AG04450 (cell line): Measurements from ENCODE around the gene VAV1. TPM values are rescaled to one million over a fixed set of nuclear protein-coding genes. Genes with fewer than 3 reads are reported as not detected.
"Not testable (repeated sequence)": the region's sequence is repeated elsewhere in the genome, so short reads cannot be mapped to it uniquely, and the experiment has no call there.

Source experiments
- CTCF ChIA-PET: fragments of 300-600, 350-600 bp; formaldehyde crosslinking; extraction: SDS; loops from one replicate; lab custom pipeline; 2022; ENCODE audit warnings: antibody characterized with exemption, inconsistent platforms; lab: Charles Lee
- POLR2A ChIA-PET: fragments of 350-600 bp; formaldehyde crosslinking; extraction: SDS; loops from one replicate; lab custom pipeline; 2021; ENCODE audit warnings: antibody characterized with exemption, inconsistent platforms; lab: Yijun Ruan, JAX
- DNase-seq: peaks from one replicate; pipeline ENCODE4 v3.0.0-alpha.2; 2011; ENCODE audit warnings: low read depth, low spot score
- H3K27ac ChIP-seq: one replicate; pipeline ENCODE4 v1.5.1; 2012; ENCODE audit warnings: low read depth, low read length, control low read depth
- H3K27me3 ChIP-seq: one replicate; pipeline ENCODE4 v1.6.0; 2012; ENCODE audit warnings: low read length; ENCODE audit not compliant: control insufficient read depth, insufficient read depth
- H3K4me3 ChIP-seq: 2 replicates; pipeline ENCODE4 v1.5.1; 2011; ENCODE audit warnings: mild to moderate bottlenecking, low read depth, low read length, control low read depth
- H3K9me3 ChIP-seq: 2 replicates; pipeline ENCODE4 v1.5.1; 2012; ENCODE audit warnings: low read length; ENCODE audit not compliant: control insufficient read depth, insufficient read depth
- CTCF ChIP-seq: IDR thresholded peaks from 2 replicates; pipeline ENCODE4 v1.5.1; 2011; ENCODE audit warnings: low read depth, low read length, control low read depth, inconsistent platforms
- polyA plus RNA-seq: library from polyadenylated mRNA; depleted of rRNA; stranded (reverse); fragments of >200 nt; gene quantifications from 2 replicates; pipeline ENCODE4 v1.2.3, GENCODE V29; 2011

VAV1 gene
- polyA plus RNA-seq, 1 experiment, result not detected

GRCh38 chr19:6864325-6864940 is 91.9 kb downstream of the VAV1 start:
- H3K27me3 ChIP-seq, result no peaks in the 10 kb centered on the region
- DNase-seq, result no peak
- no peak overlapping the region for H3K27ac ChIP-seq
- no peaks in the 10 kb centered on the region for H3K9me3 ChIP-seq
- H3K4me3 ChIP-seq, result no peak overlapping the region
- ChIA-PET CTCF (interaction anchor here (0.6 to 4.2 kb wide), 28 partner anchors 7 to 858 kb away, joined by 3 to 57 read pairs (median 5); partner anchors contain the start of genes ACSBG2 and GPR108), POLR2A (interaction anchor here (0.7 kb wide), 1 partner anchor 361 kb away, joined by 3 read pairs; no protein-coding TSS in a partner anchor)
- no peak for TF ChIP-seq CTCF

- Histone ChIP-seq H3K27ac (no peak overlapping the region), H3K27me3 (no peaks in the 10 kb centered on the region), H3K4me3 (no peak overlapping the region), H3K9me3 (no peaks in the 10 kb centered on the region)
- CTCF ChIA-PET, result interaction anchor here (4.2 kb wide), 1 partner anchor 349 kb away, joined by 32 read pairs; no protein-coding TSS in a partner anchor
- no peak for DNase-seq
- TF ChIP-seq CTCF, result no peak
- POLR2A ChIA-PET, result no interaction called here
Measured at GRCh38 chr19:6865849-6866248, 93.3 kb downstream of the VAV1 start.

GRCh38 chr19:6866741-6867151 is 94.2 kb downstream of the VAV1 start:
- no peaks in the 10 kb centered on the region for H3K9me3 ChIP-seq
- CTCF ChIA-PET, result no interaction called here
- TF ChIP-seq CTCF, result no peak

GRCh38 chr19:6868351-6868750 is 95.8 kb downstream of the VAV1 start:
- Histone ChIP-seq H3K4me3 (no peak overlapping the region), H3K27me3 (no peaks in the 10 kb centered on the region), H3K27ac (no peak overlapping the region), H3K9me3 (no peaks in the 10 kb centered on the region)
- DNase-seq, result no peak
- no peak for TF ChIP-seq CTCF
- CTCF ChIA-PET, result interaction anchor here (1.3 kb wide), 1 partner anchor 352 kb away, joined by 3 read pairs; no protein-coding TSS in a partner anchor
- POLR2A ChIA-PET, result no interaction called here

More at GRCh38 chr19:6866741-6867151, 94.2 kb downstream of the VAV1 start:
- no peaks in the 10 kb centered on the region for H3K27me3 ChIP-seq
- POLR2A ChIA-PET, result no interaction called here
- DNase-seq, result no peak
- no peak overlapping the region for H3K4me3 ChIP-seq
- no peak overlapping the region for H3K27ac ChIP-seq

GRCh38 chr19:6869151-6869882 is 96.8 kb downstream of the VAV1 start:
- H3K27ac ChIP-seq, POLR2A ChIA-PET, H3K4me3 ChIP-seq, H3K27me3 ChIP-seq, H3K9me3 ChIP-seq, DNase-seq: not testable (repeated sequence)
- CTCF ChIA-PET, result interaction anchor here (0.5 kb wide), 1 partner anchor 35 kb away, joined by 5 read pairs; no protein-coding TSS in a partner anchor
